Measurements from ENCODE around the gene PLA2G4C.

Gene PLA2G4C

GRCh38 chr19:48051335-48052033 lies 59.1 kb downstream of the PLA2G4C start:
- no peak for DNase-seq

DNA sequence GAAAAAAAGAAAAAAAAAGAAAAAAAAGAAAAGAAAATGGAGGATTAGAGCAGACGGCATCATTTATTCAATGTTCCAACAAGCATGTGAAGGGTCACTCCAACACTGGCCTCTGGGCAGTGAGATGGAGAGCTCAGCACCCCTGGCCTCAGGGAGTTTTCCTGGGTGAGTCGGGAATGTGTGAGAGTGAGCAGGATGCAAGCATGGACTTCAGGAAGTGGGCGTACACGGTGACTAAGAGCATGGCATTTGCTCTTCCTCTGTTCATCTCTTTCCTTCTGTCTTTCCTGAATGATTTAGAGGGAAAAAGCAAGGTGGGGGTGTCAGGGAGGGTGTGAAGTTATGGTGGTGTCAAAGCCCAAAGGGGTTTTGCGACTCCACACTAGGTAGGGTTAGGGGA lies 66.1 kb downstream of the PLA2G4C start:
- DNase-seq, result no peak

DNA sequence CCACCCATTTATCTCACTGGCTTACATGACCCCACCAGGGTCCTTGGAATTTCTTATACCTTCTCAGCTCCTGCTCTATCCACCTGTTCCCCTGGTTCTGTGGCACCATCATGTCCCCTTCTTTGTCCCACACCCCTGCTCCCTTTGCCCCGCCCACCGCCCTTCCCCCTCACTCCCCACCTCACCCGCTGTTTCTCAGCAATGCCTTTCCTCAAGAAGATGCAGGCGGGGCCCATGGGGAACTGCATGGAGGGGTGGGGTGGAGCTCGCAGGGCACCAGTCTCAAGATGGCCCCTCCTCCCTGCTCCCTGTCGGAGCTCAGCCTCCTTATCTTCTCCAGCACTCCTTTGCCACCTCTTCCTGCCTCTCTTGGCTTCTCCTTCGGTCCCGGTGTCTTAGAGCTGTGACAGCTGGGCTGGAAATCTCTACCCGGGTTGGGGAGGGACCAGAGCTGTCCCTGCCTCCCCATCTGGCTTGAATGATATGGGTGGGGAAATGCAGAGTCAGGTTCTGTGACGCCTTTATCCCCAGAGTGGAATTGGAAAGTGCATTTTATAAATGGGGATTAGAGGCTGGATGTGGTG lies 66.8 kb downstream of the PLA2G4C start, which contains the start of gene CABP5:
TSS of gene CABP5 (minus strand) at position 405 of the 584 bp plus-strand sequence. CDS start at position 248, 157 bp downstream.
- DNase-seq, result no peak

DNA sequence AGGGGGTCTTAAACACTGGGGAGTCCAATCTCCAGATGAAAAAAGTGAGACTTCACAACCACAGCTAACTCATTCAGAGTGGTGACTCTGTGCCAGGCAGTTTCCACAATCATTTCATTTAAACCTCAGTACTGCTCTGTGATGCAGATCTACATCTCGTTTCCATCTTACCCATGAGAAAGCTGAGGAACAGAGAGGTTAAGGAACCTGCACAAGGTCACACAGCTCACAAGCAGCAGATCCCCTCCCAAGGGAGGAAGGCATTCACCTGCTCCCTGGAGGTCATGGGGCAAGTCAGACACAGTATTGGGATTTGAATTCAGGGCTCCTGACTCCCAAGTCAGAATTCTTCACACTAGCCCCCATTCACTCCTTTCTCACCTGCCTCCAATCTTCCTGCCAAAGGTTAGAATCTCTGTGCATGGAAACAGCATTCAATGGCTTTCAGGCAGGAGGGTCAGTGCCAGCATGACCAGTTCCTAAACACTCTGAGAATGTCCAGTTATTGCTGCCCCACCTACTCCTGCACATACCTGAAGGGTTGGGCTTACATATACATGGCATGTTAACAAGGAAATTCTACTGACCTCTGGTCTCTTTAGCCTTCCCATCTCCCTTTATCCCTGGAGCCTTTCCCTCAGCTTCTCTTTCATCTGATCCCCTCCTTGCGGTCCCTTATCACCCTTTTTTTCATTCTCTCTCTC lies 68.6 kb downstream of the PLA2G4C start:
- no peak for DNase-seq

- no peak for DNase-seq
Observed at GRCh38 chr19:48036765-48037164, 73.9 kb downstream of the PLA2G4C start.

GRCh38 chr19:48033604-48034003 lies 77.0 kb downstream of the PLA2G4C start:
- DNase-seq, result no peak

GRCh38 chr19:48030073-48030472 lies 80.5 kb downstream of the PLA2G4C start:
- DNase-seq, result no peak

GRCh38 chr19:48029431-48029830 lies 81.2 kb downstream of the PLA2G4C start:
- DNase-seq, result no peak

- DNase-seq, result no peak
Observed at GRCh38 chr19:48025480-48025879, 85.1 kb downstream of the PLA2G4C start.

- DNase-seq, result no peak
Observed at GRCh38 chr19:48023518-48023917, 87.1 kb downstream of the PLA2G4C start.

DNA sequence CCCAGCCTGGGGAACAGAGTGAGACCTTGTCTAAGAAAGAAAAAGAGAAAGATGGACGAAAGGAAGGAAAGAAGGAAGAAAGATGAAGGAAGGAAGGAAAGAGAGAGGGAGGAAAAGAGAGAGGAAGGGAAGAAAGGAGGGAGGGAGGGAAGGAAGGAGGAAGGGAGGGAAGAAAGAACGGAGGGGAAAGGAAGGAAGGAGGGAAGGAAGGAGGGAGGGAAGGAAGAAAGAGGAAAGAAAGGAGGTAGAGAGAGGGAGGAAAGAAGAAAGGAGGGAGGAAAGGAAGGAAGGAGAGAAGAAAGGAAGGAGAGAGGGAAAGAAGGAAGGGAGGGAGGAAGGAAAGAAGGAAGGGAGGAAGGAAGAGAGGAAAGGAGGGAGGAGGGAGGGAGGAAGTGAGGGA lies 87.6 kb downstream of the PLA2G4C start:
- no peak for DNase-seq

DNA sequence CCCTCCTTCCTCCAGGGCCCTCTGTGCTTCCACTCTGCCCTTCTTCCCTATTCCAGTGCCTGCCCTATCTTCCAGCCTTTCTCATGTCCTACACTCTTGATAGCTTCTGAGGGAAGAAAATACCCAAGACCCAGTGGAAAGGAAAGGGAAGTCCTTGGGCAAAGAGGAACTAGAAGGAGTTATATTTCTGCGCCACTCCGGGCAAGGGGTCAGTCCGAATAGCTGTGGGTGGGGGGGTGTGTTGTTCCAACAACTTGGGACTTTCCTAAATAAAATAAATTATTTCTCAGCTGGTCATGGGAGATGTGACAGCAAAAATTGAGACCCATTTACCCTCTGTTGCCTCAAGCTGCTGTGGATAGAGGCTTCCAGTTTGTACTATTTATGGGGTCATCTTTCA lies 89.9 kb downstream of the PLA2G4C start:
- DNase-seq, result no peak

DNA sequence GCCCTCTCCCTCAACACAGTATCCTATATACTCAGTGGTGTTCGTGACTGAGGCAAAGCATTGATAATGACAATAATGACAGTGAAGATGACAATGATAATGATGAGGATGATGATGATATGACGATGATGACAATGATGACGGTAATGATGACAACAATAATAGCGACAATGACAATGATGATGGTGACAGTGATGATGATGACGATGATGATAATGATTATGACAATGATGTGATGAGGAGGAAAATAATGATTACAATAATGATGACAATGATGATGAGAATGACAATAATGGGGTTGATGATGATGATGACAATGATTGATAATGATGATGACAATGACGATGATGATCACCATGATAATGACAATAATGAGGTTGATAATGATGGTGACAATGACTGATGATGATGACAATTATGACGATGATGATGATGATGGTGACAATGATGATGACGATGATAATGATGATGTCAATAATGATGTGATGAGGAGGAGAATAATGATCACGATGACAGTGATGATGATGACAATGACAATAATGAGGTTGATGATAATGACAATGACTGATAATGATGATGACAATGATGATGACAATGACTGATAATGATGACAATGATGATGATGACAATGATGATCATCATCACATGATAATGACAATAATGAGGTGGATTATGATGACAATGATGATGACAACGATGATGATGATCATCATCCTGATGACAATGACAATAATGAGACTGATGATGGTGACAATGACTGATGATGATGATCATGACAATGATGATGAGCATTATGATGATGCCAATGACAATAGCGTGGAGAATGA lies 99.5 kb downstream of the PLA2G4C start:
- no peak for DNase-seq

- no peak for DNase-seq
Observed at GRCh38 chr19:48006762-48007161, 103.9 kb downstream of the PLA2G4C start.

- no peak for DNase-seq
Observed at GRCh38 chr19:48004236-48004635, 106.4 kb downstream of the PLA2G4C start.

DNA sequence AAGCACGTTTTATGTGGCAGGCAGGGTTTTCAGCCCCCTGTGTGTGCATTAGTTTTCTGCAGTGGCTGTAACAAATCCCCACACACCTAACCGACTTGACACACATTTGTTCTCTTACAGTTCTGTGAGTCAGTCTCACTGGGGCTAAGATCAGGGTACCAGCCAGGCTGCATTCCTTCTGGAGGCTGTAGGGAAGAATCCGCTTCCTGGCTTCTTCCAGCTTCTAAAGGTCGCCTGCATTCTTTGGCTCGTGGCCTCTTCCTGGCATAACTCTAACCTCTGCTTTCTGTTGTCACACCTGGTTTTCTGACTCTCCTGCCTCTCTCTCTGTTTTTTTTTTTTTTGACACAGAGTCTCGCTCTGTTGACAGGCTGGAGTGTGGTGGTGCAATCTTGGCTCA lies 109.8 kb downstream of the PLA2G4C start:
- no peak for DNase-seq

DNA sequence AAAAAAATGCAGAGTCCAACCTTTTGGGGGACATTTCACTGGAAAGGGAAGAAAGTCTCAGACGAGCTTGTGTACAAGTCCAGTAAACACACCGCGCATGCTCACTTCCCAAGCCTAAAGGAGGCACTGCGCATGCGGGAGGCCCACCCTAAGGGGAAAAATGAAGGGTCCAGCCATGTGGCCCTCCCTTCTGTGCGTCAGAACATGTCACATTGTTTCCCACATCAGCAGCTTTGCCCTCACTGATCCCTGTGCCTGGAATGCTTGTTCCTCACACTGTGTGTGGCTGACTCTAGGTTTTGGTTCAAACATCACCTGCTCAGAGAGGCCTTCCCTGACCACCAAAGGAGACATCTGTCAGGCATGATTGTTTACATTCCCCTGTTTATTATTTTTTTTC lies 111.8 kb downstream of the PLA2G4C start:
- DNase-seq, result no peak

Measured in NCI-H187 treated with DMSO at 0.1 percent for 48 hours (cell line).